ENCODE results near the gene ZNF814.
A peak's percentile ranks its signal among the peaks of the same experiment; 100 is the strongest.
"Not testable (repeated sequence)": the region's sequence is repeated elsewhere in the genome, so short reads cannot be mapped to it uniquely, and the experiment has no call there.

ZNF814 gene

DNA sequence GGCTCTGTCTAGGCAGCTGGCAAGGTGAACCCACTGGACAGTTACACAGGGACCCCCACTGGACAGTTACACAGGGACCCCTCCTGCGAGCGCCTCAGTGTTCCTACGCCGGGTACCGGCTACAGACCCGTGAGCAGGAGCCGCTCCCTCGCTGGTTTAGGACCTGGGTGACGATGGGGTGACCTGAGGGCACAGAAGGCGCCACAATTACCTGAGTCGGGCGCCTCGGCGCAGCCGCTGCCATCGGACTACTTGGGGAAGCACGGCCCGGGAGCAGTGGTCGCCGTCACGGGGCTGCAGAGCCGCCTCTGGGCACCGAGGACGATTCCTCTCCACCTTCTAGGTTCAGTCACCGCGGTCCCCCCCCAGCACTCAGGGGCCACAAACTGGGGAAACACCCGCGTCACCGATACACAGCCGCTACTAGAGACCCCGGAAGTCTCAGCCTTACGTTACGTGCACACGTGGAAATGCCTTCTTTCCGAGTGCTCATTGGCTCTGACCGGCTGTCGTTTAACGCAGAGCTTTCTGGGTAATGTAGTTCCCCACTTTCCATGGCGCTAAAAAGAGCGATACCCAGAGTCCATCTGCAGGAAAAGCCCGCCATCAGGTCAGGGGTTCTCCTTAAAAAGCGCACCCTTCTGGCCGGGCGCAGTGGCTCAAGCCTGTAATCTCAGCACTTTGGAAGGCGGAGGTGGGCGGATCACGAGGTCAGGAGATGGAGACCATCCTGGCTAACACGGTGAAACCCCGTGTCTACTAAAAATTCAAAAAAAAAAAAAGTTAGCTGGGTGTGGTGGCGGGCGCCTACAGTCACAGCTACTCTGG is 27.5 kb upstream of the ZNF814 start, which contains the start of gene ZNF417:
TSS of gene ZNF417 (minus strand) at position 425 of the 828 bp plus-strand sequence. CDS start at position 244, 181 bp downstream.
- H4K8ac ChIP-seq (ENCODE audit: low read depth, low read length): peak within 1 kb of the TSS; percentile 87
- H3K36me3 ChIP-seq (ENCODE audit: control insufficient read depth in 1 of 2, insufficient read depth in 2 of 2, low read length in 2 of 2): peaks cover 17 to 18% of the 10 kb centered on the region in 2 experiments
- peak within 1 kb of the TSS; percentile 57 for H3K18ac ChIP-seq (ENCODE audit: low read length)
- not testable (repeated sequence) for H2AK5ac ChIP-seq (ENCODE audit: low read length); H3K9me3 ChIP-seq (ENCODE audit: insufficient read depth, low read depth, low read length); H3K4me1 ChIP-seq (ENCODE audit: control insufficient read depth in 1 of 2, insufficient read depth in 2 of 2, low read length in 2 of 2); H3K23ac ChIP-seq (ENCODE audit: low read length); H3K27me3 ChIP-seq (ENCODE audit: insufficient read depth, low read length); H3K79me1 ChIP-seq (ENCODE audit: low read length); H2BK12ac ChIP-seq (ENCODE audit: low read length); H3K79me2 ChIP-seq (ENCODE audit: control insufficient read depth, insufficient read depth, low read length, poor library complexity)
- H4K91ac ChIP-seq (ENCODE audit: low read depth, low read length): peak within 1 kb of the TSS; percentile 79
- H3K4ac ChIP-seq (ENCODE audit: low read depth, low read length): peak within 1 kb of the TSS; percentile 53
- H4K12ac ChIP-seq (ENCODE audit: low read depth, low read length): peak within 1 kb of the TSS; percentile 35
- DNase-seq: peak; percentile 95 to 98
- peak within 1 kb of the TSS; percentile 61 for H2BK120ac ChIP-seq (ENCODE audit: insufficient read depth, low read length, poor library complexity)
- peak within 1 kb of the TSS; percentile 52 for H2AFZ ChIP-seq (ENCODE audit: insufficient read depth, low read length, poor library complexity)
- peak within 1 kb of the TSS; percentile 74 for H3K14ac ChIP-seq (ENCODE audit: low read length)
- H3K4me2 ChIP-seq (ENCODE audit: low read length): peak within 1 kb of the TSS; percentile 71
- H2BK5ac ChIP-seq (ENCODE audit: low read depth, low read length, poor library complexity): peak within 1 kb of the TSS; percentile 50
- peak within 1 kb of the TSS; percentile 85 for H3K4me3 ChIP-seq (ENCODE audit: low read depth, low read length)
- WGBS (ENCODE audit: extremely low coverage, insufficient coverage, insufficient read length): no CpG with 5 or more reads among the region's 51 CpGs
- peak within 1 kb of the TSS; percentile 23 for H3K27ac ChIP-seq (ENCODE audit: low read depth, low read length)
- peak within 1 kb of the TSS; percentile 76 for H3K9ac ChIP-seq (ENCODE audit: low read length)

DNA sequence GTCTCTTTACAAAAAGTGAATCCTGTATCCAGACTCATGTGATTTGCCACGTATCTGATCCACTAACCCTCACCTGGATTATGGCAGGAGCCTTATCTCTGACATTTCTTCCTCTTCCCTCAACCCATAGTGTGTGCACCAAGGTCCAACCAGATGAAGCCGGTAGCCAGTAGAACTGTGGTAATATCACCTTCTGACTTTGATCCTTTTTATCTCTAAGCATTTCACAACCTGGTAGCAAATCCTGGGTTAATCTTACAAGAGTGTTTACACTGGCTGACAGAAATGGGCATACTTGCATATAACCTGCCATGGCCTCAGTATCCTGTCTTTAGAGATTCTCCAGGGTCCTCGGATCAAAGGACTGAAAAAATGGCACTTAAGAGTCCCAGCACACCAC is 25.7 kb upstream of the ZNF814 start:
- no peak overlapping the region for H3K14ac ChIP-seq (ENCODE audit: low read length)
- H3K9me3 ChIP-seq (ENCODE audit: insufficient read depth, low read depth, low read length): no peaks in the 10 kb centered on the region
- no peak overlapping the region for H3K4me2 ChIP-seq (ENCODE audit: low read length)
- H3K4me3 ChIP-seq (ENCODE audit: low read depth, low read length): no peak overlapping the region
- H3K27ac ChIP-seq (ENCODE audit: low read depth, low read length): no peak overlapping the region
- no peak overlapping the region for H3K18ac ChIP-seq (ENCODE audit: low read length)
- no peak overlapping the region for H3K23ac ChIP-seq (ENCODE audit: low read length)
- H3K79me2 ChIP-seq (ENCODE audit: control insufficient read depth, insufficient read depth, low read length, poor library complexity): peaks cover 7% of the 10 kb centered on the region
- no CpG with 5 or more reads among the region's 3 CpGs for WGBS (ENCODE audit: extremely low coverage, insufficient coverage, insufficient read length)
- no peak overlapping the region for H2BK120ac ChIP-seq (ENCODE audit: insufficient read depth, low read length, poor library complexity)
- no peak overlapping the region for H4K91ac ChIP-seq (ENCODE audit: low read depth, low read length)
- H4K12ac ChIP-seq (ENCODE audit: low read depth, low read length): no peak overlapping the region
- H2BK5ac ChIP-seq (ENCODE audit: low read depth, low read length, poor library complexity): no peak overlapping the region
- H2AFZ ChIP-seq (ENCODE audit: insufficient read depth, low read length, poor library complexity): no peak overlapping the region
- H3K27me3 ChIP-seq (ENCODE audit: insufficient read depth, low read length): no peaks in the 10 kb centered on the region
- no peak overlapping the region for H2BK12ac ChIP-seq (ENCODE audit: low read length)
- peak overlapping the region; percentile 14 for H3K4ac ChIP-seq (ENCODE audit: low read depth, low read length)
- H3K79me1 ChIP-seq (ENCODE audit: low read length): peaks cover 4% of the 10 kb centered on the region
- H3K9ac ChIP-seq (ENCODE audit: low read length): no peak overlapping the region
- no peak overlapping the region for H4K8ac ChIP-seq (ENCODE audit: low read depth, low read length)
- H3K36me3 ChIP-seq (ENCODE audit: control insufficient read depth in 1 of 2, insufficient read depth in 2 of 2, low read length in 2 of 2): peaks cover 14 to 24% of the 10 kb centered on the region in 2 experiments
- peaks cover 3 to 5% of the 10 kb centered on the region in 2 experiments for H3K4me1 ChIP-seq (ENCODE audit: control insufficient read depth in 1 of 2, insufficient read depth in 2 of 2, low read length in 2 of 2)
- no peak for DNase-seq
- no peak overlapping the region for H2AK5ac ChIP-seq (ENCODE audit: low read length)

- DNase-seq: no peak
- no peak overlapping the region for H4K91ac ChIP-seq (ENCODE audit: low read depth, low read length)
- H4K12ac ChIP-seq (ENCODE audit: low read depth, low read length): no peak overlapping the region
- H3K14ac ChIP-seq (ENCODE audit: low read length): no peak overlapping the region
- H3K36me3 ChIP-seq (ENCODE audit: control insufficient read depth in 1 of 2, insufficient read depth in 2 of 2, low read length in 2 of 2): peaks cover 20 to 39% of the 10 kb centered on the region in 2 experiments
- no peak overlapping the region for H3K23ac ChIP-seq (ENCODE audit: low read length)
- no peaks in the 10 kb centered on the region for H3K79me2 ChIP-seq (ENCODE audit: control insufficient read depth, insufficient read depth, low read length, poor library complexity)
- H3K27me3 ChIP-seq (ENCODE audit: insufficient read depth, low read length): no peaks in the 10 kb centered on the region
- H3K4me2 ChIP-seq (ENCODE audit: low read length): no peak overlapping the region
- no peak overlapping the region for H2BK12ac ChIP-seq (ENCODE audit: low read length)
- H3K18ac ChIP-seq (ENCODE audit: low read length): no peak overlapping the region
- no peak overlapping the region for H3K4ac ChIP-seq (ENCODE audit: low read depth, low read length)
- H3K4me3 ChIP-seq (ENCODE audit: low read depth, low read length): no peak overlapping the region
- H3K27ac ChIP-seq (ENCODE audit: low read depth, low read length): no peak overlapping the region
- H4K8ac ChIP-seq (ENCODE audit: low read depth, low read length): no peak overlapping the region
- H2AK5ac ChIP-seq (ENCODE audit: low read length): no peak overlapping the region
- no peaks in the 10 kb centered on the region for H3K9me3 ChIP-seq (ENCODE audit: insufficient read depth, low read depth, low read length)
- no peak overlapping the region for H2BK5ac ChIP-seq (ENCODE audit: low read depth, low read length, poor library complexity)
- no CpG with 5 or more reads among the region's 3 CpGs for WGBS (ENCODE audit: extremely low coverage, insufficient coverage, insufficient read length)
- no peaks in the 10 kb centered on the region for H3K4me1 ChIP-seq (ENCODE audit: control insufficient read depth in 1 of 2, insufficient read depth in 2 of 2, low read length in 2 of 2)
- no peak overlapping the region for H2AFZ ChIP-seq (ENCODE audit: insufficient read depth, low read length, poor library complexity)
- no peak overlapping the region for H3K9ac ChIP-seq (ENCODE audit: low read length)
- H2BK120ac ChIP-seq (ENCODE audit: insufficient read depth, low read length, poor library complexity): no peak overlapping the region
- no peaks in the 10 kb centered on the region for H3K79me1 ChIP-seq (ENCODE audit: low read length)
Measured at GRCh38 chr19:57907394-57907793, 18.6 kb upstream of the ZNF814 start.

GRCh38 chr19:57905258-57905657 is 16.4 kb upstream of the ZNF814 start:
- Histone ChIP-seq H3K4me3 (ENCODE audit: low read depth, low read length) (no peak overlapping the region), H3K27me3 (ENCODE audit: insufficient read depth, low read length) (no peaks in the 10 kb centered on the region), H2BK120ac (ENCODE audit: insufficient read depth, low read length, poor library complexity) (no peak overlapping the region), H3K79me1 (ENCODE audit: low read length) (no peaks in the 10 kb centered on the region), H3K27ac (ENCODE audit: low read depth, low read length) (no peak overlapping the region), H4K12ac (ENCODE audit: low read depth, low read length) (no peak overlapping the region), H2AFZ (ENCODE audit: insufficient read depth, low read length, poor library complexity) (no peak overlapping the region), H4K91ac (ENCODE audit: low read depth, low read length) (no peak overlapping the region), H2BK12ac (ENCODE audit: low read length) (no peak overlapping the region), H3K4me2 (ENCODE audit: low read length) (no peak overlapping the region), H3K9ac (ENCODE audit: low read length) (no peak overlapping the region), H3K4me1 (ENCODE audit: control insufficient read depth in 1 of 2, insufficient read depth in 2 of 2, low read length in 2 of 2) (no peaks in the 10 kb centered on the region), H3K79me2 (ENCODE audit: control insufficient read depth, insufficient read depth, low read length, poor library complexity) (no peaks in the 10 kb centered on the region), H3K9me3 (ENCODE audit: insufficient read depth, low read depth, low read length) (no peaks in the 10 kb centered on the region), H2AK5ac (ENCODE audit: low read length) (no peak overlapping the region), H3K14ac (ENCODE audit: low read length) (no peak overlapping the region), H4K8ac (ENCODE audit: low read depth, low read length) (no peak overlapping the region), H3K4ac (ENCODE audit: low read depth, low read length) (no peak overlapping the region), H3K18ac (ENCODE audit: low read length) (no peak overlapping the region), H2BK5ac (ENCODE audit: low read depth, low read length, poor library complexity) (no peak overlapping the region), H3K23ac (ENCODE audit: low read length) (no peak overlapping the region), H3K36me3 (ENCODE audit: control insufficient read depth in 1 of 2, insufficient read depth in 2 of 2, low read length in 2 of 2) (peaks cover 10 to 22% of the 10 kb centered on the region in 2 experiments)
- DNase-seq: no peak
- WGBS (ENCODE audit: extremely low coverage, insufficient coverage, insufficient read length): no CpG with 5 or more reads among the region's 6 CpGs

Measured in trophoblast cell (in vitro differentiated cells and primary cell).